Fibroblast of pulmonary artery (primary cell): ENCODE results near the gene MPDZ.
A peak's percentile ranks its signal among the peaks of the same experiment; 100 is the strongest.

Experiments
- DNase-seq: peaks from one replicate; pipeline ENCODE4 v3.0.0-alpha.2; 2010; ENCODE audit warnings: low read depth
- H3K4me3 ChIP-seq: replicated peaks from 2 replicates; pipeline ENCODE4 v1.5.1; 2011; ENCODE audit warnings: low read depth, mild to moderate bottlenecking, control low read depth, low read length, moderate library complexity
- TF ChIP-seq, protein P1 (sequence below): IDR thresholded peaks from 2 replicates; pipeline ENCODE4 v1.5.1; 2011; ENCODE audit warnings: mild to moderate bottlenecking, control low read depth, low read length, inconsistent platforms; ENCODE audit errors: missing control alignments

Gene MPDZ, protein sequence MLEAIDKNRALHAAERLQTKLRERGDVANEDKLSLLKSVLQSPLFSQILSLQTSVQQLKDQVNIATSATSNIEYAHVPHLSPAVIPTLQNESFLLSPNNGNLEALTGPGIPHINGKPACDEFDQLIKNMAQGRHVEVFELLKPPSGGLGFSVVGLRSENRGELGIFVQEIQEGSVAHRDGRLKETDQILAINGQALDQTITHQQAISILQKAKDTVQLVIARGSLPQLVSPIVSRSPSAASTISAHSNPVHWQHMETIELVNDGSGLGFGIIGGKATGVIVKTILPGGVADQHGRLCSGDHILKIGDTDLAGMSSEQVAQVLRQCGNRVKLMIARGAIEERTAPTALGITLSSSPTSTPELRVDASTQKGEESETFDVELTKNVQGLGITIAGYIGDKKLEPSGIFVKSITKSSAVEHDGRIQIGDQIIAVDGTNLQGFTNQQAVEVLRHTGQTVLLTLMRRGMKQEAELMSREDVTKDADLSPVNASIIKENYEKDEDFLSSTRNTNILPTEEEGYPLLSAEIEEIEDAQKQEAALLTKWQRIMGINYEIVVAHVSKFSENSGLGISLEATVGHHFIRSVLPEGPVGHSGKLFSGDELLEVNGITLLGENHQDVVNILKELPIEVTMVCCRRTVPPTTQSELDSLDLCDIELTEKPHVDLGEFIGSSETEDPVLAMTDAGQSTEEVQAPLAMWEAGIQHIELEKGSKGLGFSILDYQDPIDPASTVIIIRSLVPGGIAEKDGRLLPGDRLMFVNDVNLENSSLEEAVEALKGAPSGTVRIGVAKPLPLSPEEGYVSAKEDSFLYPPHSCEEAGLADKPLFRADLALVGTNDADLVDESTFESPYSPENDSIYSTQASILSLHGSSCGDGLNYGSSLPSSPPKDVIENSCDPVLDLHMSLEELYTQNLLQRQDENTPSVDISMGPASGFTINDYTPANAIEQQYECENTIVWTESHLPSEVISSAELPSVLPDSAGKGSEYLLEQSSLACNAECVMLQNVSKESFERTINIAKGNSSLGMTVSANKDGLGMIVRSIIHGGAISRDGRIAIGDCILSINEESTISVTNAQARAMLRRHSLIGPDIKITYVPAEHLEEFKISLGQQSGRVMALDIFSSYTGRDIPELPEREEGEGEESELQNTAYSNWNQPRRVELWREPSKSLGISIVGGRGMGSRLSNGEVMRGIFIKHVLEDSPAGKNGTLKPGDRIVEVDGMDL (N-terminal part only)

DNA sequence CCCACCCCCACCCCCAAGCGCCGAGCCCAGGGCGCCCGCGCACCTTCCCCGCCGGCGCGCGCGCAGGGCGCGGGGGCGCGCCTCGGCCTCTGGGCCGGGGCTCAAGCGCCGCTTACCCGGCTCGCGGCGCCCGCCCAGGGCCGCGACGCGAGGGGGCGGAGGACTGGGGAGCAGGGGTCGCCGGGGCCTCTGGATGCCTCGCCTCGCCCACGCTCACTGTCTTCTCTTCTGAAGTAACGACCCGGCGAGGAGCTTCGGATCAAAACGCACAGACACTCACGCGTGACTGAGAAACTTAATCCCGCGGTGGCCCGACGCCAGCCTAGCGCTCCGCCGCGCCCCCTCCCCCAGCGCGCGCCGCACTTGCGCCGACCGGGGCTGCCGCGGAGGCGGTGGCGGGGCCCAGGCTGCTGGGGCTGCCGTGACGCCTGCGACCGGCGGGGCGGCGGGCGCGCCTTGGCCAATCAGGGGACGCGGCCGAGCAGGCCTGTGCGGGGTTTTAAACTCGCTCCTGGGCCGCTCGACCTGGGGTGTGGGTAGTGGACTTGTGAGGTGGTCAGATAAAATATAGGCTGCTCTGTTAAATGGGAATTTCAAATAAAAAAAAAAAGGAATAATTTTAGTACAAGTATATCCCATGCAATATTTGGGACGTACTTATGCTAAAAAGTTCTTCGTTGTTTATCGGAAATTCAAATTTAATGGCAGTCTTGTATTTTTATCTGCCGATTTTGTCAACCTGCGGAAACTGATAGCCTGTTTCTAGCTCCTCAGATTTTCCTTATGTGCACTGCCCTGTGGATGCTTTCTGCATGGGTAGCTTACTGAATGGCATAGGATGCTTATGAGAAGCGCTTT is at the start of gene MPDZ:
Gene MPDZ, minus strand, starts transcription at position 409 of the 858 bp plus-strand sequence. CDS start 29,377 bp downstream, outside the sequence.
- TF ChIP-seq, protein P1, sequence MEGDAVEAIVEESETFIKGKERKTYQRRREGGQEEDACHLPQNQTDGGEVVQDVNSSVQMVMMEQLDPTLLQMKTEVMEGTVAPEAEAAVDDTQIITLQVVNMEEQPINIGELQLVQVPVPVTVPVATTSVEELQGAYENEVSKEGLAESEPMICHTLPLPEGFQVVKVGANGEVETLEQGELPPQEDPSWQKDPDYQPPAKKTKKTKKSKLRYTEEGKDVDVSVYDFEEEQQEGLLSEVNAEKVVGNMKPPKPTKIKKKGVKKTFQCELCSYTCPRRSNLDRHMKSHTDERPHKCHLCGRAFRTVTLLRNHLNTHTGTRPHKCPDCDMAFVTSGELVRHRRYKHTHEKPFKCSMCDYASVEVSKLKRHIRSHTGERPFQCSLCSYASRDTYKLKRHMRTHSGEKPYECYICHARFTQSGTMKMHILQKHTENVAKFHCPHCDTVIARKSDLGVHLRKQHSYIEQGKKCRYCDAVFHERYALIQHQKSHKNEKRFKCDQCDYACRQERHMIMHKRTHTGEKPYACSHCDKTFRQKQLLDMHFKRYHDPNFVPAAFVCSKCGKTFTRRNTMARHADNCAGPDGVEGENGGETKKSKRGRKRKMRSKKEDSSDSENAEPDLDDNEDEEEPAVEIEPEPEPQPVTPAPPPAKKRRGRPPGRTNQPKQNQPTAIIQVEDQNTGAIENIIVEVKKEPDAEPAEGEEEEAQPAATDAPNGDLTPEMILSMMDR: no peak
- peak; percentile 78 for DNase-seq
- peak within 1 kb of the TSS; percentile 70 for H3K4me3 ChIP-seq

DNA sequence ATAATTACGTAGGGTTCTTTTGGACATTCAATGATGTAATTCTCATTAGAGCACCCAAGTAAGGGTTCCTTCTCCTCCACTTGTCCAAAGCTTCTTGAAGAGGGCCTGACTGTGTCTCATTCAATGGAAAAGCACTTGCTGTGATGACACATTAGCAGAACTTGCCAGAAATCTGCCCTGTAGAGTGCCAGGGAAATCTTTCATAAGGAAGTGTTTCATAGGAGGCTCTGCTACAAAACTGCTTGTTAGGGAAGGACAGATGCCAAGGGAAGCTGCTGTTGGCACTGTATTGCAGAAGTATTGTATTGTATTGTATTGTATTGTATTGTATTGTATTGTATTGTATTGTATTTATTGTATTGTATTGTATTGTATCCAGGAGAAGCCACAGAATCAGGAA is 45.5 kb upstream of the MPDZ start:
- TF ChIP-seq, protein P1: no peak
- H3K4me3 ChIP-seq: no peak overlapping the region
- DNase-seq: peak; percentile 27

DNA sequence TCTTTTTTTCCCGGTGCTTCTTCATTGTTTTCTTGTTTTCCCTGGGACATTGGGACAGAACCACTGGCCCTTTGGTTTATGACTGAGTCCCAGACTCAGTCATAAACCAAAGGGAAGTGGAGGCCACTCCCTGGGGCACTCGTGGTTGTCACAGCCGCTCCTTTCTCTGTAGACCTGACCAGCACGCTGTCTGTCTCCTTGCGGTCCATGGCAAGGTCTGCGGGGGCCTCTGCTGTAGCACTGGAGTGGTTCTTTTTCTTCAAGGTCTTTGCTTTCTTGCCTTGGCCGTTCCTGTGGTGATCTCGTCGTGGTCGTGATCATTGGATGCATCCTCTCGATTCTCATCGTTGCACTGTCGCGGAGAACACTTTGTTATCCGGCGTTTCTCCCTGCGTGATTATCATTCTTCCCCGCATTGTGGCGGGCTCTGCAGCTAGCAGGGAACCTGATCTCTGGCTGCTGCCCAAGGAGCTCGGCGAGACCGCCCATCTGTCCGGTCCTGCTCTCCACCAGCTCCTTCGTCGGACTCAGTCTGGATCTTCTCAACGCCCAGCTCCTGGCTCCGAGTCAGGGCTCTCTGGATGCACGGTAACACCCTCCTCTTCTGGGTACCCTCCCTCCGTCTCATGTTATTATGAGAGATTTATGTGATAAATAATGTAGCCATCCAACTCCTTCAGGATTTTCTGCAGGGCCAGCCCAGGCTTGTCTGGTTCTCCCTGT is 43.5 kb upstream of the MPDZ start:
- no peak for DNase-seq
- no peak overlapping the region for H3K4me3 ChIP-seq
- TF ChIP-seq, protein P1: no peak

DNA sequence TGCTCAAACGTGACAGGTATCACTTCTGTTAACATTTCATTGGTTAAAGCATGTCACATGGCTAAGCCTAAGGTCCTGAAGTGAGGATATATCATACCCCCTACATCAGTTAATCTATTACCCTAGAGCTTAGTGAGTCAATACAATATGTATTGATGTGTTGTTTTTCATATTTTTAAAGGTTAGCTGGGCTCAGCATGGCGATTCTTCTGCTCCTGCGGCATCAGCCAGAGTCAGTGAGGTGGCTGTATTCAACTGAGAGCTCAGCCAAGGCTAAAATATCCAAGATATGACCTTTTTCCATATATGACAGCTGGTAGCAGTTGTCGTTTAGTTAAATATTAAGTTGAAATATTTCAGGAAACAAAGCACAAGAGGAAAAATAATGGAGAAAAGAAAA is 38.5 kb upstream of the MPDZ start:
- no peak for DNase-seq
- H3K4me3 ChIP-seq: no peak overlapping the region
- TF ChIP-seq, protein P1: no peak

DNA sequence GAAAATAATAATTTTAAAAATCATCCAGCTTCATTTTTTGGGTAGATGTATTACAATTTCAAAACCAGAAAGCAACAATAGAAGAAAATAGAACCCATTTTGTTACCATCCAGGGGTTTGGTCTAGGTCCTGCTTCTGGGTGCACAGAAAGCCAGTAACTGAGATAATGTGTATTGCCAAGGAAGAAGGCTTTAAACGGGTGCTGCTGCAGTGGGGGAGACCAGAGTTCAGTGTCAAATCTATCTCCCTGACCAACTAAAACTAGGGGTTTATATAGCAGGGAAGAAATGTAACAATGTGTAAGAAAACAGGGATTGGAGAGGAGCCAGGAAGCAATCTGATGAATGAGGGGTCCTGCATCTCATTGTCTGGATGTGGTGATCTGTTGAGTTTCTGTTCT is 17.5 kb upstream of the MPDZ start:
- TF ChIP-seq, protein P1: no peak
- H3K4me3 ChIP-seq: no peak overlapping the region
- DNase-seq: no peak
